Spleen (tissue), 7 donors: ENCODE data around the gene DPYSL4.

Experiments used
- POLR2A ChIP-seq, 3 donors: fragments of 450-650 bp; IDR thresholded peaks; one replicate each; pipeline ENCODE4 v1.5.1; 2017; ENCODE audit warnings: antibody characterized with exemption in 3 of 3, mild to moderate bottlenecking in 1 of 3
- TF ChIP-seq, protein P1 (sequence below), 11 experiments: fragments of 200-600 bp in 7 of 11; fragments of 450-650 bp in 4 of 11; sonication (generic) in 4 of 11; IDR thresholded peaks in 8 of 11; conservative IDR thresholded peaks in 3 of 11; 1 replicate in 7 of 11; 2 replicates in 4 of 11; pipeline versions ENCODE4 v1.4.0 to v1.8.0; 2016 to 2021; ENCODE audit warnings: antibody characterized with exemption in 11 of 11, inconsistent platforms in 4 of 11, mild to moderate bottlenecking in 1 of 11
- donor health status: DM: no; HTN: no; CAD: no; lungs with moderate emphysema.
- donor health status: DM: no; HTN: no; CAD: no.
- donor health status: DM: no; HTN: no; CAD: no.

GRCh38 chr10:132223611-132224342, 37.0 kb downstream of the DPYSL4 start:
- TF ChIP-seq, protein P1, sequence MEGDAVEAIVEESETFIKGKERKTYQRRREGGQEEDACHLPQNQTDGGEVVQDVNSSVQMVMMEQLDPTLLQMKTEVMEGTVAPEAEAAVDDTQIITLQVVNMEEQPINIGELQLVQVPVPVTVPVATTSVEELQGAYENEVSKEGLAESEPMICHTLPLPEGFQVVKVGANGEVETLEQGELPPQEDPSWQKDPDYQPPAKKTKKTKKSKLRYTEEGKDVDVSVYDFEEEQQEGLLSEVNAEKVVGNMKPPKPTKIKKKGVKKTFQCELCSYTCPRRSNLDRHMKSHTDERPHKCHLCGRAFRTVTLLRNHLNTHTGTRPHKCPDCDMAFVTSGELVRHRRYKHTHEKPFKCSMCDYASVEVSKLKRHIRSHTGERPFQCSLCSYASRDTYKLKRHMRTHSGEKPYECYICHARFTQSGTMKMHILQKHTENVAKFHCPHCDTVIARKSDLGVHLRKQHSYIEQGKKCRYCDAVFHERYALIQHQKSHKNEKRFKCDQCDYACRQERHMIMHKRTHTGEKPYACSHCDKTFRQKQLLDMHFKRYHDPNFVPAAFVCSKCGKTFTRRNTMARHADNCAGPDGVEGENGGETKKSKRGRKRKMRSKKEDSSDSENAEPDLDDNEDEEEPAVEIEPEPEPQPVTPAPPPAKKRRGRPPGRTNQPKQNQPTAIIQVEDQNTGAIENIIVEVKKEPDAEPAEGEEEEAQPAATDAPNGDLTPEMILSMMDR (IDR thresholded peaks at IDR 0.05 in 8 of 11, conservative IDR thresholded peaks at IDR 0.05 in 3 of 11), result no peak
- no peak for TF ChIP-seq POLR2A (IDR thresholded peaks at IDR 0.05)
